ENCODE results near the gene KCNK15.

Gene KCNK15

GRCh38 chr20:44720621-44720996 is 25.1 kb upstream of the KCNK15 start:
- DNase-seq (ENCODE audit: low spot score in 2 of 2) (no peak), ATAC-seq (replicated peaks; ENCODE audit: extremely low read depth, poor library complexity, severe bottlenecking) (no peak)
- Mint-ChIP-seq H3K27me3 (no peaks in the 10 kb centered on the region), H3K27ac (ENCODE audit: low read depth) (no peak overlapping the region), H3K9me3 (no peaks in the 10 kb centered on the region), H3K36me3 (ENCODE audit: insufficient read depth) (no peaks in the 10 kb centered on the region), H3K4me1 (no peaks in the 10 kb centered on the region), H3K4me3 (no peak overlapping the region)

- no peak for DNase-seq (ENCODE audit: low spot score in 2 of 2)
- Mint-ChIP-seq H3K4me1 (no peaks in the 10 kb centered on the region), H3K36me3 (ENCODE audit: insufficient read depth) (no peaks in the 10 kb centered on the region), H3K27me3 (no peaks in the 10 kb centered on the region), H3K4me3 (no peak overlapping the region), H3K27ac (ENCODE audit: low read depth) (no peak overlapping the region), H3K9me3 (no peaks in the 10 kb centered on the region)
- ATAC-seq (replicated peaks; ENCODE audit: extremely low read depth, poor library complexity, severe bottlenecking): no peak
Observed at GRCh38 chr20:44720997-44721784, 24.5 kb upstream of the KCNK15 start.

- no peak overlapping the region for H3K27ac Mint-ChIP-seq (ENCODE audit: low read depth)
- no peak overlapping the region for H3K4me3 Mint-ChIP-seq
- ATAC-seq (replicated peaks; ENCODE audit: extremely low read depth, poor library complexity, severe bottlenecking) (no peak), DNase-seq (ENCODE audit: low spot score in 2 of 2) (no peak)
- no peaks in the 10 kb centered on the region for H3K9me3 Mint-ChIP-seq
- no peaks in the 10 kb centered on the region for H3K27me3 Mint-ChIP-seq
- H3K36me3 Mint-ChIP-seq (ENCODE audit: insufficient read depth): no peaks in the 10 kb centered on the region
- H3K4me1 Mint-ChIP-seq: no peaks in the 10 kb centered on the region
Observed at GRCh38 chr20:44721785-44722054, 23.9 kb upstream of the KCNK15 start.

- Mint-ChIP-seq H3K36me3 (ENCODE audit: insufficient read depth) (no peaks in the 10 kb centered on the region), H3K27me3 (no peaks in the 10 kb centered on the region), H3K4me1 (no peaks in the 10 kb centered on the region), H3K27ac (ENCODE audit: low read depth) (no peak overlapping the region), H3K4me3 (no peak overlapping the region), H3K9me3 (no peaks in the 10 kb centered on the region)
- no peak for DNase-seq (ENCODE audit: low spot score in 2 of 2)
- ATAC-seq (replicated peaks; ENCODE audit: extremely low read depth, poor library complexity, severe bottlenecking): no peak
Observed at GRCh38 chr20:44722990-44723389, 22.7 kb upstream of the KCNK15 start.

GRCh38 chr20:44723391-44723790 is 22.3 kb upstream of the KCNK15 start:
- H3K27me3 Mint-ChIP-seq: no peaks in the 10 kb centered on the region
- H3K4me1 Mint-ChIP-seq: no peaks in the 10 kb centered on the region
- H3K36me3 Mint-ChIP-seq (ENCODE audit: insufficient read depth): no peaks in the 10 kb centered on the region
- no peaks in the 10 kb centered on the region for H3K9me3 Mint-ChIP-seq
- H3K27ac Mint-ChIP-seq (ENCODE audit: low read depth): no peak overlapping the region
- no peak overlapping the region for H3K4me3 Mint-ChIP-seq
- DNase-seq (ENCODE audit: low spot score in 2 of 2) (no peak), ATAC-seq (replicated peaks; ENCODE audit: extremely low read depth, poor library complexity, severe bottlenecking) (no peak)

GRCh38 chr20:44723798-44724362 is 21.8 kb upstream of the KCNK15 start:
- Mint-ChIP-seq H3K9me3 (no peaks in the 10 kb centered on the region), H3K27me3 (no peaks in the 10 kb centered on the region), H3K36me3 (ENCODE audit: insufficient read depth) (no peaks in the 10 kb centered on the region), H3K4me3 (no peak overlapping the region), H3K4me1 (no peaks in the 10 kb centered on the region), H3K27ac (ENCODE audit: low read depth) (no peak overlapping the region)
- DNase-seq (ENCODE audit: low spot score in 2 of 2): no peak
- ATAC-seq (replicated peaks; ENCODE audit: extremely low read depth, poor library complexity, severe bottlenecking): no peak

- H3K9me3 Mint-ChIP-seq: no peaks in the 10 kb centered on the region
- no peaks in the 10 kb centered on the region for H3K36me3 Mint-ChIP-seq (ENCODE audit: insufficient read depth)
- H3K4me3 Mint-ChIP-seq: no peak overlapping the region
- no peaks in the 10 kb centered on the region for H3K27me3 Mint-ChIP-seq
- DNase-seq (ENCODE audit: low spot score in 2 of 2): no peak
- no peaks in the 10 kb centered on the region for H3K4me1 Mint-ChIP-seq
- no peak overlapping the region for H3K27ac Mint-ChIP-seq (ENCODE audit: low read depth)
- ATAC-seq (replicated peaks; ENCODE audit: extremely low read depth, poor library complexity, severe bottlenecking): no peak
Observed at GRCh38 chr20:44724423-44725091, 21.1 kb upstream of the KCNK15 start.

GRCh38 chr20:44725837-44726236 is 19.8 kb upstream of the KCNK15 start:
- no peak overlapping the region for H3K27ac Mint-ChIP-seq (ENCODE audit: low read depth)
- DNase-seq (ENCODE audit: low spot score in 2 of 2): no peak
- no peak for ATAC-seq (replicated peaks; ENCODE audit: extremely low read depth, poor library complexity, severe bottlenecking)
- H3K27me3 Mint-ChIP-seq: no peaks in the 10 kb centered on the region
- no peak overlapping the region for H3K4me3 Mint-ChIP-seq
- no peaks in the 10 kb centered on the region for H3K9me3 Mint-ChIP-seq
- no peaks in the 10 kb centered on the region for H3K4me1 Mint-ChIP-seq
- no peaks in the 10 kb centered on the region for H3K36me3 Mint-ChIP-seq (ENCODE audit: insufficient read depth)

GRCh38 chr20:44727039-44727438 is 18.6 kb upstream of the KCNK15 start:
- ATAC-seq (replicated peaks; ENCODE audit: extremely low read depth, poor library complexity, severe bottlenecking) (no peak), DNase-seq (ENCODE audit: low spot score in 2 of 2) (no peak)
- no peaks in the 10 kb centered on the region for H3K9me3 Mint-ChIP-seq
- no peak overlapping the region for H3K4me3 Mint-ChIP-seq
- no peaks in the 10 kb centered on the region for H3K4me1 Mint-ChIP-seq
- no peak overlapping the region for H3K27ac Mint-ChIP-seq (ENCODE audit: low read depth)
- no peaks in the 10 kb centered on the region for H3K27me3 Mint-ChIP-seq
- no peaks in the 10 kb centered on the region for H3K36me3 Mint-ChIP-seq (ENCODE audit: insufficient read depth)

GRCh38 chr20:44727651-44728050 is 18.0 kb upstream of the KCNK15 start:
- Mint-ChIP-seq H3K36me3 (ENCODE audit: insufficient read depth) (no peaks in the 10 kb centered on the region), H3K4me3 (no peak overlapping the region), H3K27me3 (no peaks in the 10 kb centered on the region), H3K27ac (ENCODE audit: low read depth) (no peak overlapping the region), H3K4me1 (no peaks in the 10 kb centered on the region), H3K9me3 (no peaks in the 10 kb centered on the region)
- ATAC-seq (replicated peaks; ENCODE audit: extremely low read depth, poor library complexity, severe bottlenecking) (no peak), DNase-seq (ENCODE audit: low spot score in 2 of 2) (no peak)

GRCh38 chr20:44728801-44729443 is 16.7 kb upstream of the KCNK15 start:
- H3K4me1 Mint-ChIP-seq: peaks cover 4% of the 10 kb centered on the region
- no peak overlapping the region for H3K4me3 Mint-ChIP-seq
- DNase-seq (ENCODE audit: low spot score in 2 of 2): no peak
- no peak overlapping the region for H3K27ac Mint-ChIP-seq (ENCODE audit: low read depth)
- H3K27me3 Mint-ChIP-seq: no peaks in the 10 kb centered on the region
- H3K36me3 Mint-ChIP-seq (ENCODE audit: insufficient read depth): no peaks in the 10 kb centered on the region
- H3K9me3 Mint-ChIP-seq: no peaks in the 10 kb centered on the region
- ATAC-seq (replicated peaks; ENCODE audit: extremely low read depth, poor library complexity, severe bottlenecking): no peak

GRCh38 chr20:44730441-44730840 is 15.2 kb upstream of the KCNK15 start:
- Mint-ChIP-seq H3K4me3 (no peak overlapping the region), H3K27me3 (no peaks in the 10 kb centered on the region), H3K4me1 (peaks cover 4% of the 10 kb centered on the region), H3K36me3 (ENCODE audit: insufficient read depth) (no peaks in the 10 kb centered on the region), H3K9me3 (no peaks in the 10 kb centered on the region), H3K27ac (ENCODE audit: low read depth) (no peak overlapping the region)
- DNase-seq (ENCODE audit: low spot score in 2 of 2) (no peak), ATAC-seq (replicated peaks; ENCODE audit: extremely low read depth, poor library complexity, severe bottlenecking) (no peak)

- Mint-ChIP-seq H3K36me3 (ENCODE audit: insufficient read depth) (no peaks in the 10 kb centered on the region), H3K4me1 (peaks cover 12% of the 10 kb centered on the region), H3K9me3 (peaks cover 7% of the 10 kb centered on the region), H3K27ac (ENCODE audit: low read depth) (no peak overlapping the region), H3K4me3 (no peak overlapping the region), H3K27me3 (no peaks in the 10 kb centered on the region)
- DNase-seq (ENCODE audit: low spot score in 2 of 2) (no peak), ATAC-seq (replicated peaks; ENCODE audit: extremely low read depth, poor library complexity, severe bottlenecking) (no peak)
Observed at GRCh38 chr20:44731657-44732056, 14.0 kb upstream of the KCNK15 start.
